HepG2 (cell line): ENCODE data around the gene F12. TPM values are rescaled to one million over a fixed set of nuclear protein-coding genes. Genes with fewer than 3 reads are reported as not detected.

ENCODE experiments used
- ATAD3A ChIP-seq: sonication (generic); formaldehyde crosslinking; IDR thresholded peaks from 2 replicates; pipeline ENCODE4 v1.4.0; 2020; ENCODE audit warnings: missing genetic modification reagents
- CAMTA2 ChIP-seq: sonication (generic); formaldehyde crosslinking; IDR thresholded peaks from 2 replicates; pipeline ENCODE4 v1.4.0; 2020; ENCODE audit warnings: mild to moderate bottlenecking, missing genetic modification reagents, borderline replicate concordance
- HNRNPL ChIP-seq: fragments of 200-400 bp; formaldehyde crosslinking; IDR thresholded peaks from 2 replicates; pipeline ENCODE4 v1.6.1; 2017; ENCODE audit warnings: mild to moderate bottlenecking, low read depth, low read length
- JUNB ChIP-seq: sonication (generic); formaldehyde crosslinking; IDR thresholded peaks from 2 replicates; pipeline ENCODE4 v1.8.0; 2022; ENCODE audit warnings: missing genetic modification reagents, mild to moderate bottlenecking, borderline replicate concordance
- KLF13 ChIP-seq: sonication (generic); formaldehyde crosslinking; IDR thresholded peaks from 2 replicates; pipeline ENCODE4 v1.4.0; 2020; ENCODE audit warnings: mild to moderate bottlenecking, missing genetic modification reagents
- ONECUT2 ChIP-seq: sonication (generic); formaldehyde crosslinking; IDR thresholded peaks from 2 replicates; pipeline ENCODE4 v1.4.0; 2020; ENCODE audit warnings: missing genetic modification reagents
- RBM39 ChIP-seq: fragments of 200-400 bp; formaldehyde crosslinking; IDR thresholded peaks from one replicate; pipeline ENCODE4 v1.6.1; 2018; ENCODE audit warnings: antibody characterized with exemption, mild to moderate bottlenecking, low read depth, low read length; ENCODE audit not compliant: poor library complexity, severe bottlenecking
- SRSF4 ChIP-seq: fragments of 200-400 bp; formaldehyde crosslinking; IDR thresholded peaks from one replicate; pipeline ENCODE4 v1.6.1; 2018; ENCODE audit warnings: mild to moderate bottlenecking, low read depth, low read length, moderate library complexity; ENCODE audit not compliant: poor library complexity, severe bottlenecking
- U2AF1 ChIP-seq: fragments of 200-400 bp; formaldehyde crosslinking; optimal IDR thresholded peaks from 2 replicates; pipeline ENCODE3; 2017; ENCODE audit warnings: mild to moderate bottlenecking, low read depth, low read length
- ZFP1 ChIP-seq: IDR thresholded peaks from 2 replicates; pipeline ENCODE4 v1.6.1; 2016
- ZFP90 ChIP-seq: sonication (generic); formaldehyde crosslinking; IDR thresholded peaks from 2 replicates; pipeline ENCODE4 v1.8.0; 2022; ENCODE audit warnings: missing genetic modification reagents, mild to moderate bottlenecking, inconsistent platforms, borderline replicate concordance
- ZNF138 ChIP-seq: sonication (generic); formaldehyde crosslinking; IDR thresholded peaks from 2 replicates; pipeline ENCODE4 v1.5.0; 2020; ENCODE audit warnings: mild to moderate bottlenecking, low read depth, missing genetic modification reagents
- ZNF720 ChIP-seq: sonication (generic); formaldehyde crosslinking; IDR thresholded peaks from 2 replicates; pipeline ENCODE4 v1.4.0; 2020; ENCODE audit warnings: missing genetic modification reagents
- ZNF788 ChIP-seq: sonication (generic); formaldehyde crosslinking; IDR thresholded peaks from 2 replicates; pipeline ENCODE4 v1.5.0; 2020; ENCODE audit warnings: mild to moderate bottlenecking, missing genetic modification reagents, borderline replicate concordance
- polyA plus RNA-seq, 8 experiments: library from polyadenylated mRNA; depleted of rRNA in 3 of 8; stranded (reverse) in 7 of 8; unstranded in 1 of 8; fragments of >200 nt; fragmentation: Illumina TruSeq in 4 of 8; extraction: Trizol in 4 of 8; gene quantifications; 2 replicates each; pipeline versions ENCODE4 v1.2.1 to v1.2.3, GENCODE V29; 2011 to 2016; ENCODE audit warnings: low read depth in 4 of 8, missing spikeins in 1 of 8, mixed read lengths in 1 of 8; ENCODE audit not compliant: insufficient read depth in 1 of 8
- total RNA-seq, 5 experiments: library from RNA; depleted of rRNA; stranded (reverse); fragments of >200 nt; fragmentation: Illumina TruSeq; extraction: Trizol; gene quantifications; 2 replicates each; pipeline ENCODE4 v1.2.3, GENCODE V29; 2016; ENCODE audit warnings: low read depth in 1 of 5
- TF ChIP-seq, protein P1 (sequence below): sonication (generic); formaldehyde crosslinking; IDR thresholded peaks from 2 replicates; pipeline ENCODE4 v1.5.1; 2020; ENCODE audit warnings: mild to moderate bottlenecking, missing genetic modification reagents, moderate library complexity
- TF ChIP-seq, protein P2 (sequence below): IDR thresholded peaks from 2 replicates; pipeline ENCODE4 v1.6.1; 2012; ENCODE audit warnings: low read depth, low read length, improper control_type of control experiment
- TF ChIP-seq, protein P3 (sequence below): sonication (generic); formaldehyde crosslinking; IDR thresholded peaks from 2 replicates; pipeline ENCODE4 v1.4.0; 2020; ENCODE audit warnings: mild to moderate bottlenecking, low read depth, missing genetic modification reagents
- TF ChIP-seq, protein P4 (sequence below): fragments of 450-650 bp; IDR thresholded peaks from 2 replicates; pipeline ENCODE4 v1.6.1; 2017; ENCODE audit warnings: mild to moderate bottlenecking
- TF ChIP-seq, protein P5 (sequence below): IDR thresholded peaks from 2 replicates; pipeline ENCODE4 v1.6.1; 2012; ENCODE audit warnings: inconsistent platforms

The F12 gene
- total and polyA plus RNA-seq, 2 of the 13 experiments (the other 11 are each of a cell fraction or from before 2014, with no cell fraction given), result 2.5 to 3.0 TPM

DNA sequence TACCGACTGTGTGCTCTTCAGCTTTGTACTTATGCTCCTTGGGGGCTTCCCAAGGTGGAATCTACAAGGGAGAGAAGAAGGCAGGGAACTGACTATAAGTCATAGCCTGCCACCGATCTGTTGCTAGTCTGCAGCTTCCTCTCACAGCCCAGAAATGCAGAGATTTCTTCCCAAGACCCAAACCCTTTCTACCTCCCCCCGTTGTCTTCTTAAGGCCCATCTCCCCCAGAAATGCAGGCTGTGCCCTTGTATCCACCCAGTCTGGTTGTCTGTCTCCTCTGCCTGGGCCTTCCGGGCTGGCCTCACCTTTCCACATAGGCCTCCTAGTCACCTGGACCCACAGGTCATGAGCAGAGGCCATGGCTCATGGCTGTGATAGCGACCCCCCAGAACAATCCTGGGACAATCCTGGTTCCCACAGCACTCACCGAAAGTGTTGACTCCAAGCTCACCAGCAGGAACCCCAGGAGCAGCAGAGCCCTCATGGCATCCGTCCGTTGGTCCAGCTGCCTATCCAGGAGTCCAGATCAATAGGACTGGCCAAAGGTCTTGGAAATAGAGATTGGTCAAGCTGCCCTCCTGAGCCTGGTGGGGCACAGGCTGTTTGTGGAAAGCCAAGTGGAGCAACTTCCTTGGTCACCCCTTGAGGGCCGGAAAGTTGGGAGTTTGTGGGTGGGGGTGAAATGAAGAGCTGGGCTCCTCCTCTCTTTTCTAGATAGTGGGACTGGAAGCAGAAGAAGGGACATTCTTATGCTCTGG lies at the start of gene F12 (continued):
- TF ChIP-seq, protein P1, sequence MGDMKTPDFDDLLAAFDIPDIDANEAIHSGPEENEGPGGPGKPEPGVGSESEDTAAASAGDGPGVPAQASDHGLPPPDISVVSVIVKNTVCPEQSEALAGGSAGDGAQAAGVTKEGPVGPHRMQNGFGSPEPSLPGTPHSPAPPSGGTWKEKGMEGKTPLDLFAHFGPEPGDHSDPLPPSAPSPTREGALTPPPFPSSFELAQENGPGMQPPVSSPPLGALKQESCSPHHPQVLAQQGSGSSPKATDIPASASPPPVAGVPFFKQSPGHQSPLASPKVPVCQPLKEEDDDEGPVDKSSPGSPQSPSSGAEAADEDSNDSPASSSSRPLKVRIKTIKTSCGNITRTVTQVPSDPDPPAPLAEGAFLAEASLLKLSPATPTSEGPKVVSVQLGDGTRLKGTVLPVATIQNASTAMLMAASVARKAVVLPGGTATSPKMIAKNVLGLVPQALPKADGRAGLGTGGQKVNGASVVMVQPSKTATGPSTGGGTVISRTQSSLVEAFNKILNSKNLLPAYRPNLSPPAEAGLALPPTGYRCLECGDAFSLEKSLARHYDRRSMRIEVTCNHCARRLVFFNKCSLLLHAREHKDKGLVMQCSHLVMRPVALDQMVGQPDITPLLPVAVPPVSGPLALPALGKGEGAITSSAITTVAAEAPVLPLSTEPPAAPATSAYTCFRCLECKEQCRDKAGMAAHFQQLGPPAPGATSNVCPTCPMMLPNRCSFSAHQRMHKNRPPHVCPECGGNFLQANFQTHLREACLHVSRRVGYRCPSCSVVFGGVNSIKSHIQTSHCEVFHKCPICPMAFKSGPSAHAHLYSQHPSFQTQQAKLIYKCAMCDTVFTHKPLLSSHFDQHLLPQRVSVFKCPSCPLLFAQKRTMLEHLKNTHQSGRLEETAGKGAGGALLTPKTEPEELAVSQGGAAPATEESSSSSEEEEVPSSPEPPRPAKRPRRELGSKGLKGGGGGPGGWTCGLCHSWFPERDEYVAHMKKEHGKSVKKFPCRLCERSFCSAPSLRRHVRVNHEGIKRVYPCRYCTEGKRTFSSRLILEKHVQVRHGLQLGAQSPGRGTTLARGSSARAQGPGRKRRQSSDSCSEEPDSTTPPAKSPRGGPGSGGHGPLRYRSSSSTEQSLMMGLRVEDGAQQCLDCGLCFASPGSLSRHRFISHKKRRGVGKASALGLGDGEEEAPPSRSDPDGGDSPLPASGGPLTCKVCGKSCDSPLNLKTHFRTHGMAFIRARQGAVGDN (CRISPR knock-in tag), result peak; percentile 85
- TF ChIP-seq CAMTA2 (CRISPR knock-in tag) (no peak), JUNB (CRISPR knock-in tag) (no peak), KLF13 (CRISPR knock-in tag) (no peak), SRSF4 (no peak), HNRNPL (no peak), ZNF138 (CRISPR knock-in tag) (no peak), ZFP90 (CRISPR knock-in tag) (no peak), ATAD3A (CRISPR knock-in tag) (no peak), ONECUT2 (CRISPR knock-in tag) (peak; percentile 91), ZFP1 (no peak), ZNF720 (CRISPR knock-in tag) (no peak), U2AF1 (no peak), RBM39 (no peak), ZNF788 (peak; percentile 26; the same call in 1 of the 2 replicates)
- TF ChIP-seq, protein P2, sequence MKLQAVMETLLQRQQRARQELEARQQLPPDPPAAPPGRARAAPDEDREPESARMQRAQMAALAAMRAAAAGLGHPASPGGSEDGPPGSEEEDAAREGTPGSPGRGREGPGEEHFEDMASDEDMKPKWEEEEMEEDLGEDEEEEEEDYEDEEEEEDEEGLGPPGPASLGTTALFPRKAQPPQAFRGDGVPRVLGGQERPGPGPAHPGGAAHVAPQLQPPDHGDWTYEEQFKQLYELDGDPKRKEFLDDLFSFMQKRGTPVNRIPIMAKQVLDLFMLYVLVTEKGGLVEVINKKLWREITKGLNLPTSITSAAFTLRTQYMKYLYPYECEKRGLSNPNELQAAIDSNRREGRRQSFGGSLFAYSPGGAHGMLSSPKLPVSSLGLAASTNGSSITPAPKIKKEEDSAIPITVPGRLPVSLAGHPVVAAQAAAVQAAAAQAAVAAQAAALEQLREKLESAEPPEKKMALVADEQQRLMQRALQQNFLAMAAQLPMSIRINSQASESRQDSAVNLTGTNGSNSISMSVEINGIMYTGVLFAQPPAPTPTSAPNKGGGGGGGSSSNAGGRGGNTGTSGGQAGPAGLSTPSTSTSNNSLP, result no peak
- TF ChIP-seq, protein P3, sequence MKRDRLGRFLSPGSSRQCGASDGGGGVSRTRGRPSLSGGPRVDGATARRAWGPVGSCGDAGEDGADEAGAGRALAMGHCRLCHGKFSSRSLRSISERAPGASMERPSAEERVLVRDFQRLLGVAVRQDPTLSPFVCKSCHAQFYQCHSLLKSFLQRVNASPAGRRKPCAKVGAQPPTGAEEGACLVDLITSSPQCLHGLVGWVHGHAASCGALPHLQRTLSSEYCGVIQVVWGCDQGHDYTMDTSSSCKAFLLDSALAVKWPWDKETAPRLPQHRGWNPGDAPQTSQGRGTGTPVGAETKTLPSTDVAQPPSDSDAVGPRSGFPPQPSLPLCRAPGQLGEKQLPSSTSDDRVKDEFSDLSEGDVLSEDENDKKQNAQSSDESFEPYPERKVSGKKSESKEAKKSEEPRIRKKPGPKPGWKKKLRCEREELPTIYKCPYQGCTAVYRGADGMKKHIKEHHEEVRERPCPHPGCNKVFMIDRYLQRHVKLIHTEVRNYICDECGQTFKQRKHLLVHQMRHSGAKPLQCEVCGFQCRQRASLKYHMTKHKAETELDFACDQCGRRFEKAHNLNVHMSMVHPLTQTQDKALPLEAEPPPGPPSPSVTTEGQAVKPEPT (CRISPR knock-in tag), result no peak
- TF ChIP-seq, protein P4, sequence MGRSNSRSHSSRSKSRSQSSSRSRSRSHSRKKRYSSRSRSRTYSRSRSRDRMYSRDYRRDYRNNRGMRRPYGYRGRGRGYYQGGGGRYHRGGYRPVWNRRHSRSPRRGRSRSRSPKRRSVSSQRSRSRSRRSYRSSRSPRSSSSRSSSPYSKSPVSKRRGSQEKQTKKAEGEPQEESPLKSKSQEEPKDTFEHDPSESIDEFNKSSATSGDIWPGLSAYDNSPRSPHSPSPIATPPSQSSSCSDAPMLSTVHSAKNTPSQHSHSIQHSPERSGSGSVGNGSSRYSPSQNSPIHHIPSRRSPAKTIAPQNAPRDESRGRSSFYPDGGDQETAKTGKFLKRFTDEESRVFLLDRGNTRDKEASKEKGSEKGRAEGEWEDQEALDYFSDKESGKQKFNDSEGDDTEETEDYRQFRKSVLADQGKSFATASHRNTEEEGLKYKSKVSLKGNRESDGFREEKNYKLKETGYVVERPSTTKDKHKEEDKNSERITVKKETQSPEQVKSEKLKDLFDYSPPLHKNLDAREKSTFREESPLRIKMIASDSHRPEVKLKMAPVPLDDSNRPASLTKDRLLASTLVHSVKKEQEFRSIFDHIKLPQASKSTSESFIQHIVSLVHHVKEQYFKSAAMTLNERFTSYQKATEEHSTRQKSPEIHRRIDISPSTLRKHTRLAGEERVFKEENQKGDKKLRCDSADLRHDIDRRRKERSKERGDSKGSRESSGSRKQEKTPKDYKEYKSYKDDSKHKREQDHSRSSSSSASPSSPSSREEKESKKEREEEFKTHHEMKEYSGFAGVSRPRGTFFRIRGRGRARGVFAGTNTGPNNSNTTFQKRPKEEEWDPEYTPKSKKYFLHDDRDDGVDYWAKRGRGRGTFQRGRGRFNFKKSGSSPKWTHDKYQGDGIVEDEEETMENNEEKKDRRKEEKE, result no peak
- TF ChIP-seq, protein P5, sequence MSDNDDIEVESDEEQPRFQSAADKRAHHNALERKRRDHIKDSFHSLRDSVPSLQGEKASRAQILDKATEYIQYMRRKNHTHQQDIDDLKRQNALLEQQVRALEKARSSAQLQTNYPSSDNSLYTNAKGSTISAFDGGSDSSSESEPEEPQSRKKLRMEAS, result peak; percentile 65
